Gastrocnemius medialis (tissue), 4 donors: Measurements from ENCODE around the gene WDR72. TPM values are rescaled to one million over a fixed set of nuclear protein-coding genes. Genes with fewer than 3 reads are reported as not detected.

Experiments used
- ATAC-seq, 2 donors: fragments of 150-250 bp; one replicate each; pipeline ENCODE4 v1.9.1; 2016
- DNase-seq, 2 donors: peaks; one replicate each; pipeline ENCODE4 v3.0.0-alpha.2; 2019
- H3K27ac ChIP-seq, 4 donors: fragments of 200-600 bp; sonication (generic); 1 replicate in 1 of 4; 2 replicates in 3 of 4; pipeline ENCODE4 v1.5.1; 2016 to 2018; ENCODE audit warnings: mild to moderate bottlenecking in 2 of 4, moderate library complexity in 1 of 4
- H3K27me3 ChIP-seq, 3 donors: fragments of 200-600 bp; sonication (generic) in 2 of 3; 1 replicate in 1 of 3; 2 replicates in 2 of 3; pipeline versions ENCODE4 v1.5.1 to v1.6.0; 2016 to 2019; ENCODE audit warnings: mild to moderate bottlenecking in 1 of 3, moderate library complexity in 1 of 3
- H3K36me3 ChIP-seq, 2 donors: fragments of 200-600 bp; sonication (generic) in 1 of 2; one replicate each; pipeline ENCODE4 v1.5.1; 2017 to 2018
- H3K4me1 ChIP-seq, 2 donors: fragments of 200-600 bp; sonication (generic) in 1 of 2; one replicate each; pipeline ENCODE4 v1.5.1; 2016 to 2017; ENCODE audit warnings: mild to moderate bottlenecking in 2 of 2
- H3K4me3 ChIP-seq, 4 donors: fragments of 200-600 bp; sonication (generic) in 3 of 4; 1 replicate in 1 of 4; 2 replicates in 3 of 4; pipeline ENCODE4 v1.5.1; 2016 to 2019; ENCODE audit warnings: mild to moderate bottlenecking in 2 of 4
- H3K9me3 ChIP-seq, 3 donors: fragments of 200-600 bp; sonication (generic) in 2 of 3; 1 replicate in 1 of 3; 2 replicates in 2 of 3; pipeline ENCODE4 v1.5.1; 2016 to 2019
- CTCF ChIP-seq, 5 experiments: fragments of 450-650 bp in 3 of 5; fragments of 200-600 bp in 2 of 5; sonication (generic) in 2 of 5; IDR thresholded peaks in 4 of 5; conservative IDR thresholded peaks in 1 of 5; 1 replicate in 4 of 5; 2 replicates in 1 of 5; pipeline ENCODE4 v1.5.1; 2016 to 2019; ENCODE audit warnings: antibody characterized with exemption in 5 of 5, mild to moderate bottlenecking in 3 of 5, moderate library complexity in 3 of 5
- POLR2A ChIP-seq, 2 donors: fragments of 450-650 bp; IDR thresholded peaks; one replicate each; pipeline ENCODE4 v1.6.1; 2017; ENCODE audit warnings: antibody characterized with exemption in 2 of 2, mild to moderate bottlenecking in 2 of 2, moderate library complexity in 2 of 2
- in situ Hi-C, 4 donors: fragments of 200-750 bp; cut with MboI; loops; one replicate each; pipeline versions ENCODE4 v1.15.0 to v1.8.0; 2017; ENCODE audit warnings: low sequenced_read_pairs in 4 of 4
- intact Hi-C: fragments of 100-400 bp; cut with DNase I; formaldehyde crosslinking; loops from one replicate; pipeline ENCODE4 v1.15.1; 2023; ENCODE audit warnings: low total_unique reads
- total RNA-seq, 4 donors: library from RNA; depleted of rRNA; stranded (reverse); fragments of >200 nt; gene quantifications; one replicate each; pipeline versions ENCODE4 v1.1.0 to v1.2.3, GENCODE V29; 2016

The WDR72 gene
- total RNA-seq, 4 donors from 2014 or later: 0.11 TPM; not detected in 3

- no peaks in the 10 kb centered on the region for H3K9me3 ChIP-seq
- no peaks in the 10 kb centered on the region for H3K27me3 ChIP-seq
- no peaks in the 10 kb centered on the region for H3K36me3 ChIP-seq
- H3K27ac ChIP-seq: no peak overlapping the region
- no peak for DNase-seq
- in situ Hi-C loops (no loop called here), intact Hi-C loops (no loop called here)
- no peak overlapping the region for H3K4me3 ChIP-seq
- TF ChIP-seq CTCF (IDR thresholded peaks at IDR 0.05 in 4 of 5, conservative IDR thresholded peaks at IDR 0.05 in 1 of 5): no peak
- no peak for TF ChIP-seq POLR2A (IDR thresholded peaks at IDR 0.05)
- ATAC-seq: no peak
- no peaks in the 10 kb centered on the region for H3K4me1 ChIP-seq
These were observed 285.6 kb downstream of the WDR72 start for GRCh38 chr15:53473886-53474285.

- DNase-seq: no peak
- no peaks in the 10 kb centered on the region for H3K9me3 ChIP-seq
- ATAC-seq: no peak
- no peaks in the 10 kb centered on the region for H3K27me3 ChIP-seq
- no peak overlapping the region for H3K27ac ChIP-seq
- no peaks in the 10 kb centered on the region for H3K36me3 ChIP-seq
- H3K4me3 ChIP-seq: no peak overlapping the region
- in situ Hi-C loops (no loop called here), intact Hi-C loops (no loop called here)
- TF ChIP-seq CTCF (IDR thresholded peaks at IDR 0.05 in 4 of 5, conservative IDR thresholded peaks at IDR 0.05 in 1 of 5) (no peak), POLR2A (IDR thresholded peaks at IDR 0.05) (no peak)
- H3K4me1 ChIP-seq: no peaks in the 10 kb centered on the region
These were observed 286.0 kb downstream of the WDR72 start for GRCh38 chr15:53473435-53473834.

- in situ Hi-C loops (no loop called here), intact Hi-C loops (no loop called here)
- Histone ChIP-seq H3K4me1 (no peaks in the 10 kb centered on the region), H3K4me3 (no peak overlapping the region), H3K36me3 (no peaks in the 10 kb centered on the region), H3K27me3 (no peaks in the 10 kb centered on the region), H3K27ac (no peak overlapping the region), H3K9me3 (no peaks in the 10 kb centered on the region)
- DNase-seq (no peak), ATAC-seq (no peak)
- no peak for TF ChIP-seq CTCF (IDR thresholded peaks at IDR 0.05 in 4 of 5, conservative IDR thresholded peaks at IDR 0.05 in 1 of 5)
- no peak for TF ChIP-seq POLR2A (IDR thresholded peaks at IDR 0.05)
These were observed 286.6 kb downstream of the WDR72 start for GRCh38 chr15:53472883-53473282.

- DNase-seq (no peak), ATAC-seq (no peak)
- Histone ChIP-seq H3K4me1 (no peaks in the 10 kb centered on the region), H3K27ac (no peak overlapping the region), H3K4me3 (no peak overlapping the region), H3K27me3 (no peaks in the 10 kb centered on the region), H3K9me3 (no peaks in the 10 kb centered on the region), H3K36me3 (no peaks in the 10 kb centered on the region)
- TF ChIP-seq CTCF (IDR thresholded peaks at IDR 0.05 in 4 of 5, conservative IDR thresholded peaks at IDR 0.05 in 1 of 5) (no peak), POLR2A (IDR thresholded peaks at IDR 0.05) (no peak)
- intact Hi-C loops (no loop called here), in situ Hi-C loops (no loop called here)
These were observed 287.3 kb downstream of the WDR72 start for GRCh38 chr15:53472210-53472609.

GRCh38 chr15:53470743-53471142 is 288.7 kb downstream of the WDR72 start:
- intact Hi-C loops: no loop called here
- Histone ChIP-seq H3K4me3 (no peak overlapping the region), H3K27me3 (no peaks in the 10 kb centered on the region), H3K27ac (no peak overlapping the region), H3K36me3 (no peaks in the 10 kb centered on the region), H3K9me3 (no peaks in the 10 kb centered on the region), H3K4me1 (no peaks in the 10 kb centered on the region)
- DNase-seq (no peak), ATAC-seq (no peak)
- in situ Hi-C loops: no loop called here
- no peak for TF ChIP-seq POLR2A (IDR thresholded peaks at IDR 0.05)
- no peak for TF ChIP-seq CTCF (IDR thresholded peaks at IDR 0.05 in 4 of 5, conservative IDR thresholded peaks at IDR 0.05 in 1 of 5)
